Astrocyte (in vitro differentiated cells and primary cell): ENCODE data around the gene MAP1LC3A. TPM values are rescaled to one million over a fixed set of nuclear protein-coding genes. Genes with fewer than 3 reads are reported as not detected.

Experiments used
- DNase-seq: peaks from one replicate; pipeline ENCODE4 v3.0.0-alpha.2; 2010; ENCODE audit warnings: low read depth
- FAIRE-seq: peaks from 2 replicates; lab custom pipeline; 2011; peaks lifted over from hg19 to GRCh38; lab: Jason Lieb, UNC
- H2AFZ ChIP-seq: 2 replicates; pipeline ENCODE4 v1.6.0; 2012; ENCODE audit warnings: low read depth, low read length, inconsistent platforms
- H3K27ac ChIP-seq: 2 replicates; pipeline ENCODE4 v1.5.1; 2011; ENCODE audit warnings: low read depth, low read length, inconsistent platforms
- H3K27me3 ChIP-seq: 2 replicates; pipeline ENCODE4 v1.6.0; 2011; ENCODE audit warnings: low read length, inconsistent platforms; ENCODE audit not compliant: insufficient read depth
- H3K36me3 ChIP-seq: 2 replicates; pipeline ENCODE4 v1.5.1; 2011; ENCODE audit warnings: low read length, inconsistent platforms; ENCODE audit not compliant: insufficient read depth
- H3K4me1 ChIP-seq: 2 replicates; pipeline ENCODE4 v1.5.1; 2011; ENCODE audit warnings: low read length, inconsistent platforms; ENCODE audit not compliant: insufficient read depth
- H3K4me2 ChIP-seq: 2 replicates; pipeline ENCODE4 v1.6.0; 2012; ENCODE audit warnings: low read length, inconsistent platforms
- H3K4me3 ChIP-seq: 2 replicates; pipeline ENCODE4 v1.5.1; 2011; ENCODE audit warnings: low read depth, mild to moderate bottlenecking, low read length, inconsistent platforms; ENCODE audit not compliant: insufficient read depth
- H3K79me2 ChIP-seq: 2 replicates; pipeline ENCODE4 v1.6.0; 2012; ENCODE audit warnings: mild to moderate bottlenecking, low read length, inconsistent platforms; ENCODE audit not compliant: insufficient read depth
- H3K9ac ChIP-seq: 2 replicates; pipeline ENCODE4 v1.6.0; 2012; ENCODE audit warnings: mild to moderate bottlenecking, low read length, inconsistent platforms
- H3K9me3 ChIP-seq: 2 replicates; pipeline ENCODE4 v1.5.1; 2012; ENCODE audit warnings: low read depth, mild to moderate bottlenecking, low read length, inconsistent platforms; ENCODE audit not compliant: insufficient read depth
- H4K20me1 ChIP-seq: 2 replicates; pipeline ENCODE4 v1.6.0; 2012; ENCODE audit warnings: low read length, inconsistent platforms; ENCODE audit not compliant: insufficient read depth
- H3K27ac Mint-ChIP-seq: one replicate; pipeline ENCODE4 v1.8.0; 2021; ENCODE audit warnings: mild to moderate bottlenecking, mixed read lengths; ENCODE audit not compliant: unreplicated experiment
- H3K27me3 Mint-ChIP-seq: one replicate; pipeline ENCODE4 v1.8.0; 2021; ENCODE audit warnings: low read depth, mixed read lengths; ENCODE audit not compliant: unreplicated experiment
- H3K36me3 Mint-ChIP-seq: one replicate; pipeline ENCODE4 v1.8.0; 2021; ENCODE audit warnings: low read depth, mixed read lengths; ENCODE audit not compliant: unreplicated experiment
- H3K4me1 Mint-ChIP-seq: one replicate; pipeline ENCODE4 v1.8.0; 2021; ENCODE audit warnings: low read depth, mixed read lengths; ENCODE audit not compliant: unreplicated experiment
- H3K4me3 Mint-ChIP-seq: one replicate; pipeline ENCODE4 v1.8.0; 2021; ENCODE audit warnings: mild to moderate bottlenecking, moderate library complexity, mixed read lengths; ENCODE audit not compliant: unreplicated experiment
- H3K9me3 Mint-ChIP-seq: one replicate; pipeline ENCODE4 v1.8.0; 2021; ENCODE audit warnings: mild to moderate bottlenecking, mixed read lengths; ENCODE audit not compliant: unreplicated experiment
- CTCF ChIP-seq: IDR thresholded peaks from 2 replicates; pipeline ENCODE4 v1.5.1; 2011; ENCODE audit warnings: low read depth, mild to moderate bottlenecking, inconsistent platforms, low read length, moderate library complexity; ENCODE audit not compliant: insufficient read depth
- EZH2 ChIP-seq: IDR thresholded peaks from 2 replicates; pipeline ENCODE4 v1.6.1; 2012; ENCODE audit warnings: mild to moderate bottlenecking, low read length, inconsistent platforms; ENCODE audit not compliant: insufficient read depth
- total RNA-seq: library from RNA; stranded (reverse); gene quantifications from 2 replicates; pipeline ENCODE4 v1.2.1, GENCODE V29; 2021

The MAP1LC3A gene
- total RNA-seq, 1 donor from 2014 or later, result 48.9 TPM

- peak overlapping the region; percentile 64 for H3K27ac ChIP-seq
- peak; percentile 98 for DNase-seq
- peaks cover 92% of the 10 kb centered on the region for H4K20me1 ChIP-seq
- no peak for TF ChIP-seq EZH2
- TF ChIP-seq CTCF, result no peak
- peaks cover 58% of the 10 kb centered on the region for H3K79me2 ChIP-seq
- H3K9ac ChIP-seq, result peak overlapping the region; percentile 50
- peaks cover 39% of the 10 kb centered on the region for H3K4me1 Mint-ChIP-seq
- H3K4me3 Mint-ChIP-seq, result peak overlapping the region; percentile 63
- peak overlapping the region; percentile 69 for H3K4me2 ChIP-seq
- peaks cover 13% of the 10 kb centered on the region for H3K36me3 Mint-ChIP-seq
- peak; percentile 50 for FAIRE-seq
- no peaks in the 10 kb centered on the region for H3K27me3 ChIP-seq
- no peaks in the 10 kb centered on the region for H3K27me3 Mint-ChIP-seq
- no peak overlapping the region for H2AFZ ChIP-seq
- peaks cover 40% of the 10 kb centered on the region for H3K36me3 ChIP-seq
- H3K27ac Mint-ChIP-seq, result peak overlapping the region; percentile 94
- H3K4me3 ChIP-seq, result no peak overlapping the region
- no peaks in the 10 kb centered on the region for H3K9me3 ChIP-seq
- peaks cover 38% of the 10 kb centered on the region for H3K4me1 ChIP-seq
- H3K9me3 Mint-ChIP-seq, result no peaks in the 10 kb centered on the region
Observed at GRCh38 chr20:34525709-34526416, 32.7 kb upstream of the MAP1LC3A start.

- peaks cover 39% of the 10 kb centered on the region for H3K4me1 Mint-ChIP-seq
- H3K4me3 ChIP-seq, result no peak overlapping the region
- peak overlapping the region; percentile 69 for H3K4me2 ChIP-seq
- H3K79me2 ChIP-seq, result peaks cover 58% of the 10 kb centered on the region
- no peak overlapping the region for H3K4me3 Mint-ChIP-seq
- no peaks in the 10 kb centered on the region for H3K27me3 Mint-ChIP-seq
- peaks cover 38% of the 10 kb centered on the region for H3K4me1 ChIP-seq
- FAIRE-seq, result no peak
- TF ChIP-seq EZH2 (no peak), CTCF (no peak)
- no peak overlapping the region for H2AFZ ChIP-seq
- no peaks in the 10 kb centered on the region for H3K27me3 ChIP-seq
- DNase-seq, result no peak
- no peaks in the 10 kb centered on the region for H3K9me3 Mint-ChIP-seq
- H3K27ac Mint-ChIP-seq, result peak overlapping the region; percentile 28
- peaks cover 92% of the 10 kb centered on the region for H4K20me1 ChIP-seq
- peaks cover 42% of the 10 kb centered on the region for H3K36me3 ChIP-seq
- H3K9me3 ChIP-seq, result no peaks in the 10 kb centered on the region
- peaks cover 13% of the 10 kb centered on the region for H3K36me3 Mint-ChIP-seq
- H3K9ac ChIP-seq, result peak overlapping the region; percentile 50
- H3K27ac ChIP-seq, result peak overlapping the region; percentile 64
Observed at GRCh38 chr20:34526466-34526865, 32.1 kb upstream of the MAP1LC3A start.

DNA sequence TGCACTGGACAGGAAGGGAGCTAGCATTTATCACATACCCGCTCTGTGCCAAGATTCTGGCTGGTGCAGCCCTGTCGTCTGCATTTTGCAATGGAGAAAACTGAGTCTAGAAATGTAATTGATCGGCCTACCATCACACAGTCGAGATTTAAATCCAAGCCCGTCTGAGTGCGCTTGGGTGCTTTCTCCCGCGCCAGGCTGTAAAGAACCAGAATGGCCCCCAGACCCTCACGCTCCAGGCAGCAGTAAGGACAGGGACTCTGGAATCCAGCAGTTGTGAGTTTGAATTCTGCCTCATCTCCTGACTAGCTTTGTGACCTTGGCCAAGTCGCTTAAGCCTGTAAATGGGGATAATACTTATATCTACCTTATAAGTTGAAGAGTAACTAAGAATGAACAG lies 31.5 kb upstream of the MAP1LC3A start:
- FAIRE-seq (no peak), DNase-seq (no peak)
- H3K27me3 Mint-ChIP-seq, result no peaks in the 10 kb centered on the region
- H3K9me3 ChIP-seq, result no peaks in the 10 kb centered on the region
- no peak for TF ChIP-seq CTCF
- no peak for TF ChIP-seq EZH2
- peak overlapping the region; percentile 69 for H3K4me2 ChIP-seq
- H3K27ac ChIP-seq, result peak overlapping the region; percentile 64
- H3K36me3 Mint-ChIP-seq, result peaks cover 12% of the 10 kb centered on the region
- peaks cover 38% of the 10 kb centered on the region for H3K4me1 ChIP-seq
- peak overlapping the region; percentile 1 for H3K4me3 Mint-ChIP-seq
- H3K4me3 ChIP-seq, result no peak overlapping the region
- H3K4me1 Mint-ChIP-seq, result peaks cover 39% of the 10 kb centered on the region
- no peaks in the 10 kb centered on the region for H3K9me3 Mint-ChIP-seq
- H3K79me2 ChIP-seq, result peaks cover 58% of the 10 kb centered on the region
- H3K36me3 ChIP-seq, result peaks cover 45% of the 10 kb centered on the region
- peaks cover 92% of the 10 kb centered on the region for H4K20me1 ChIP-seq
- H3K27me3 ChIP-seq, result no peaks in the 10 kb centered on the region
- peak overlapping the region; percentile 28 for H3K27ac Mint-ChIP-seq
- H3K9ac ChIP-seq, result peak overlapping the region; percentile 50
- no peak overlapping the region for H2AFZ ChIP-seq
